Activated CD8-positive, alpha-beta memory T cell treated with anti-CD3 and anti-CD28 coated beads, Interleukin-2, amount 50 U/mL, for 48 hours (primary cell): ENCODE results near the gene MFSD2B.
"Not testable (repeated sequence)": the region's sequence is repeated elsewhere in the genome, so short reads cannot be mapped to it uniquely, and the experiment has no call there.

Experiments used
- DNase-seq: peaks from one replicate; pipeline ENCODE4 v3.0.0-alpha.2; 2020

MFSD2B gene

GRCh38 chr2:24019729-24020128 is 9.8 kb downstream of the MFSD2B start:
- peak; percentile 42 for DNase-seq

- DNase-seq: peak; percentile 39
Observed at GRCh38 chr2:24020244-24020643, 10.4 kb downstream of the MFSD2B start.

DNA sequence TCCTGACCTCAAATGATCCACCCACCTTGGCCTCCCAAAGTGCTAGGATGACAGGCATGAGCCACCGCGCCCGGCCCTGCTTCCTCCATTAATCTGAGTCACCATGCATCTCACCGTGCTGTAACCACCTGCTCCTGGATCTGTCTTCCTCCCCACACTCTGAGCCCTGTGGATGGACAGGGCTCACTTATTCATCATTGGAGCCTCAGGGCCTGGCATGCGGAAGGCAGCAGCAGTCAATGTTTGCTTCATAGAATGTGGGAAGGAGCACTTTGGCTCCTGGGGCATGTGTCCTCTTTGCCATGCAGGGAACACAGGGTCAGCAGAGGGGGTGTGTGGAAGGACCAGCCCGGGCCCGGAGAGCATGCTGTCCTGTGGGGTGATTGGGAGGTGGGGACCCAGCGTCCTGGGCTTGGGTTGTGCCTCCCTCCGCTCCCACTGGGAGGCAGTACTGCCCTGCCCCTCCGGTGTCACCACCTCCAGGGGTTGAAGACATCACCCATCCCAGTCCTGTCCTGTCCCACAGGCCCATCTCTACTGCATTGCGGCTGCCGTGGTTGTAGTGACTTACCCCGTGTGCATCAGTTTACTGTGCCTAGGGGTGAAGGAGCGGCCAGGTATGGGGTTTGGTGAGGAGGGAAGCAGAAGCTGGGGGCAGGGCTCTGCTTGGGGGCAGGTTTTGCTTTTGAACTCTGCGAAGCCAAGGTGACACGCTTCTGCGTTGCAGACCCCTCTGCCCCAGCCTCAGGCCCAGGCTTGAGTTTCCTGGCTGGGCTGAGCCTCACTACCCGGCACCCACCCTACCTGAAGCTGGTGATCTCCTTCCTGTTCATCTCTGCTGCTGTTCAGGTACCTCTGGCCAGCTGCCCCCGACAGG is 11.5 kb downstream of the MFSD2B start:
- DNase-seq: peak; percentile 59

DNA sequence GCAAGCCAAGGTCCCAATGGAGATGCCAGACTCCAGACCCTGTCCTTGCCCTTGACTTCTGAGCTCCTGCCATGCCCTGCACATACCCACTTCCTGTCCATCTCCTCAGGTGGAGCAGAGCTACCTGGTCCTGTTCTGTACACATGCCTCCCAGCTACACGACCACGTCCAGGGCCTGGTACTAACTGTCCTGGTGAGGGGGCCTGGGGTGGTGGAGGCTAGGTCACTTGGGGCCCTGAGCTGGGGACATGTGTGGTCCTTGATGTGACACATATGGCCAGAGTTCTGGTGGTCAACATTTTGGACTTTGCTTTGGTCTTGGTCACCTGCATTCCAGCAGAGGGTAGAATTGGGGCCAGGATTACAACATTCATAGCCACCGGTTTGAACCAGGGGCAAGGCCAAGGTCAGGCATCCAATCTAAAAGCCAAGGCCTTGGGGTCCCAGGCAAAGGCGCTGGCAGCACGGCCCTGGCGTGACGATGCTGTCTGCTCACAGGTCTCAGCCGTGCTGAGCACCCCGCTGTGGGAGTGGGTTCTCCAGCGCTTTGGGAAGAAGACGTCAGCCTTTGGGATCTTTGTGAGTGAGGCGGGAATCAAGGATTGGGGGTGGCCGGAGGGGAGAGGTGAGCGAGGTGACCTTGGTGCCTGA is 12.6 kb downstream of the MFSD2B start:
- peak; percentile 36 for DNase-seq

DNA sequence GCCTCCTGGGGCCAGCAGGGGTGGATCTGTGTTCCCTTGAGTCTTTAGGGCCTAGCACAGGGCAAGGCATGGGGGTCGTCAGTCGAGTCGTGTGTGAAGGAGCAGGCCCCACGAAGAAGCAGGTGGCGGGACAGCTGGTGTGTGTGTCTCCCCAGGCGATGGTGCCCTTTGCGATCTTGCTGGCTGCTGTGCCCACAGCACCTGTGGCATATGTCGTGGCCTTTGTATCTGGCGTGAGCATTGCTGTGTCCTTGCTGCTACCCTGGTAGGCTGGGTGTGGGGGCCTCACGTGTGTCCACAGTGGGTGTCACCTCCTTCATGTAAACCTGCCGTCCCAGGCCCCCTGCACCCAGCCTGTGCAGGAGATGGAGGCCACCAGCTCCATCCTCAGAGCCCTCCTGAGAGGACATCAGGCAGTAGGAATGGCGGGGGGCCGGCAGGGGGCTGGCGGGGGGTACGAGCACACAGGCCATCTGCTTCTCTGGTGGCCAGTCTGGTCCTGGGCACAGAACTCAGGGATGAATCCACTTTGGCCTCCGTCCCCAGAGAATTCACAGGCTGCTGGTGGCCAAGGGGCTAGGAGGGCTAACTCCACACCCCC is 13.2 kb downstream of the MFSD2B start:
- no peak for DNase-seq

- peak; percentile 34 for DNase-seq
Observed at GRCh38 chr2:24024018-24024417, 14.1 kb downstream of the MFSD2B start.

DNA sequence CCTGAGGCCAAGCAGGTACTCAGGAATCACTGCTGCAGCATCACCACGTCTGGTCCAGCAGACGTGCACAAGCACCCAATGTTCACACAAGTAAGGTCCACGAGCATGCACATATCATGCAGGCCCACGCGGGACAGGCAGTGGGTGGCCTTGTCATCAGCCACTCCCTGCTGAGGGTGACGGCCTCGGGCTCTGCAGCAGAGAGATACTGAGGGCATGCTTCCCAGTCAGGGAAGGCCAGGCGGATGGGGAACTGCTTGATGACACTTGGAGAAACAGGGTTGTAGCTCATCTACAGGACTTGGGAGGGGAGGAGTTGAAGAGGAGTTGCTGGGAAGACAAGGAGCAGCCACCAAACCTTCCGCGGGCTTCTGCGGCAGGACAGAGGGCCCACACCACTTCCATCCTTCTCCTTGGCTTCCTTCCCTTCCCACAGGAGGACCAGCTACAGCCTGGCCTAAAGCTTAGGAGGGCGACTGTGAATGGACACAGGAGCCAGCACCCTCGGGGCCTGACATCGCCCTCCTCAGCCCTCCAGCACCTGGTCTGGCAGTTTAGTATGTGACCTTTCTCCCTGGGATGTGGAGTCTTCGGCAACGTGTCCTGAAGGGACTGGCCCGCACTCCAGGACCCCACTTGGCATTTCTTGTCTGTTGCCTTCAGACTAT is 15.2 kb downstream of the MFSD2B start:
- DNase-seq: peak; percentile 48

DNA sequence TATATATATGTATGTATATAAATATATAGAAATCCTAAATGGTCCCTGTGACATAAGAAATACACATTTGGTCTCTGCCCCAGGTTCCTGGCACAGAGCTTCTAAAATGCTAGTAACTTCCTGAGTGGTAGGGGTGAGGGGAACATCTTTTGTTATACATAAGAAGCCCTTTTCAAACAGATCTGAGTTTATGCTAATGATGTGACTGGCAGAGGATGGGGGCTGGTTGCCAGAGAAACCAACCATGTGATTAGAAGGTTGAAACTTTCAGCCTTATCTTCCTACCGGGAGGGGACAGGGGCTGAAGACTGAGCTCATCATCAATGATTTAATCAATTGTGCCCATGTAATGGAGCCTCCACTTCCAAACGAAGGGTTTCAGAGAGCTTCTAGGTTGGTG is 16.3 kb downstream of the MFSD2B start:
- DNase-seq: peak; percentile 12

DNA sequence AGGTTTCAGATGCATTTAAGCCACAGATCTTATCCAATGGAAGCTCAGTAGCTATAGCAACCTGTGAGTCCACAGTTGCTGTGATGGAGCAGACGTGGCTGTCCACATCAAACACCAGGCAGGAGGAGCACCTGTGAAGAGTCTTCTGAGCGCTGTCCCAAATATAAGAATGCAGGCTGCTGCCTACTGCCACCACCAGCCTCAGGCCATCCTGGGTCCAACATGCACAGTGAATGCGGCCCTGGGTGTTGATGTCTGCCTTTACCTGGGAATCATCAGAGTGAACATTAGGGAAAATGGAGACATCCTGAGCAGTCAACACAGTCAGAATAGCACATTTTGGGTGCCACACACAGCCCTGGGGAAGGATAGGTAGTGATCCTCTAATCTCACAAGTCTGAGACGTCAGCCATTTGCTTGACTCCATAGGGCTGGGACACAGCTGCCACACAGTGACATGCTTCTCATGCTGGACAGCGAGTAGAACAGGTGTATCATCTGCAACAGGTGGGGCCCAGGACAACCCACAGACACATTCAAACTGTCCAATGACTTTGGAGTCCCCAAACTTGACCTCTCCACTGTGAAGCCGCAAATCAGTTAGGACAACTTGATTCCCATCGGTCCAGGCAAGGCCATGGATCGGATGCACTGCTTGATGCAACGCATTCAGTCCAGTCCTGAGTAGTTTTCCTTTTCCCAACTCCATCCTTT is 29.1 kb downstream of the MFSD2B start:
- no peak for DNase-seq

- no peak for DNase-seq
Observed at GRCh38 chr2:24040511-24040910, 30.6 kb downstream of the MFSD2B start.

DNA sequence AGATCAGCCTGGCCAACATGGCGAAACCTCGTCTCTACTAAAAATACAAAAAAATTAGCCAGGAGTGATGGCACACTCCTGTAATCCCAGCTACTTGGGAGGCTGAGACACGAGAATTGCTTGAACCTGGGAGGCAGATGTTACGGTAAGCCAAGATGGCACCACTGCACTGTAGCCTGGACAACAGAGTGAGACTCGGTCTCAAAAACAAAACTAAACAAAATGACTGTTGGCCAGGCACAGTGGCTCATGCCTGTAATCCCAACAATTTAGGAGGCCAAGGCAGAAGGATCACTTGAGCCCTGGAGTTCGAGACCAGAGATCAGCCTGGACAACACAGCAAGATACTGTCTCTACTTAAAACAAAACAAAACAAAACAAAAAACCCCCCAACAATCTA is 33.2 kb downstream of the MFSD2B start:
- not testable (repeated sequence) for DNase-seq

- DNase-seq: no peak
Observed at GRCh38 chr2:24045511-24046508, 35.9 kb downstream of the MFSD2B start.

- no peak for DNase-seq
Observed at GRCh38 chr2:24046599-24046929, 36.7 kb downstream of the MFSD2B start.

- DNase-seq: peak; percentile 93
Observed at GRCh38 chr2:24046930-24047702, 37.2 kb downstream of the MFSD2B start, which contains the start of gene WDCP. Gene WDCP (minus strand): TSS chr2:24047391. CDS start chr2:24039494, 7,897 bp downstream.

- no peak for DNase-seq
Observed at GRCh38 chr2:24047703-24048033, 37.8 kb downstream of the MFSD2B start.

GRCh38 chr2:24048769-24049484 is 39.0 kb downstream of the MFSD2B start:
- DNase-seq: no peak

GRCh38 chr2:24049485-24050021 is 39.7 kb downstream of the MFSD2B start, which contains the start of gene FKBP1B:
Gene FKBP1B (plus strand): TSS chr2:24049741. CDS start chr2:24049850, 109 bp downstream.
- DNase-seq: peak; percentile 84

- peak; percentile 61 for DNase-seq
Observed at GRCh38 chr2:24050041-24050979, 40.4 kb downstream of the MFSD2B start.
